Epithelial cell of esophagus (primary cell): Measurements from ENCODE around the gene ZNF337.
"Not testable (repeated sequence)": the region's sequence is repeated elsewhere in the genome, so short reads cannot be mapped to it uniquely, and the experiment has no call there.

Source experiments
- DNase-seq: peaks from one replicate; pipeline ENCODE4 v3.0.0; 2010; ENCODE audit warnings: low read depth
- H3K4me3 ChIP-seq: 2 replicates; pipeline ENCODE4 v1.5.1; 2011; ENCODE audit warnings: mild to moderate bottlenecking, low read length, control low read depth
- TF ChIP-seq, protein P1 (sequence below): IDR thresholded peaks from 2 replicates; pipeline ENCODE4 v1.5.1; 2011; ENCODE audit warnings: low read depth, mild to moderate bottlenecking, low read length, control low read depth, inconsistent platforms; ENCODE audit not compliant: insufficient read depth; ENCODE audit errors: missing control alignments

Gene ZNF337

DNA sequence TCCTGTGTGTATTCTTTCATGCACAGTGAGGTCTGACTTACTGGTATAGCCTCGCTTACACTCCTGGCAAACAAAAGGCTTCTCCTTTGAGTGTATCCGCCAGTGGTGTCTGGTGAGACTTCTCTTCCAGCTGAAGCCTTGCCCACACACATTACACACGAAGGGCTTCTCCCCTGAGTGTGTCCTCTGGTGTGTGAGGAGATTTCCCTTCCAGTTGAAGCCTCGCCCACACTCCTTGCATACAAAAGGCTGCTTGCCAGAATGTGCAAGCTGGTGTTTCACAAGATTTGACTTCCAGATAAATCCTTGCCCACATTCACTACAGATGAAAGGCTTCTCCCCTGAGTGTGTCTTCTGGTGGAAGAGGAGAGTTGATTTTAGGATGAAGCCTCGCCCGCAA is 21.5 kb downstream of the ZNF337 start:
- no peak for DNase-seq
- no peak overlapping the region for H3K4me3 ChIP-seq
- TF ChIP-seq, protein P1, sequence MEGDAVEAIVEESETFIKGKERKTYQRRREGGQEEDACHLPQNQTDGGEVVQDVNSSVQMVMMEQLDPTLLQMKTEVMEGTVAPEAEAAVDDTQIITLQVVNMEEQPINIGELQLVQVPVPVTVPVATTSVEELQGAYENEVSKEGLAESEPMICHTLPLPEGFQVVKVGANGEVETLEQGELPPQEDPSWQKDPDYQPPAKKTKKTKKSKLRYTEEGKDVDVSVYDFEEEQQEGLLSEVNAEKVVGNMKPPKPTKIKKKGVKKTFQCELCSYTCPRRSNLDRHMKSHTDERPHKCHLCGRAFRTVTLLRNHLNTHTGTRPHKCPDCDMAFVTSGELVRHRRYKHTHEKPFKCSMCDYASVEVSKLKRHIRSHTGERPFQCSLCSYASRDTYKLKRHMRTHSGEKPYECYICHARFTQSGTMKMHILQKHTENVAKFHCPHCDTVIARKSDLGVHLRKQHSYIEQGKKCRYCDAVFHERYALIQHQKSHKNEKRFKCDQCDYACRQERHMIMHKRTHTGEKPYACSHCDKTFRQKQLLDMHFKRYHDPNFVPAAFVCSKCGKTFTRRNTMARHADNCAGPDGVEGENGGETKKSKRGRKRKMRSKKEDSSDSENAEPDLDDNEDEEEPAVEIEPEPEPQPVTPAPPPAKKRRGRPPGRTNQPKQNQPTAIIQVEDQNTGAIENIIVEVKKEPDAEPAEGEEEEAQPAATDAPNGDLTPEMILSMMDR = no peak

DNA sequence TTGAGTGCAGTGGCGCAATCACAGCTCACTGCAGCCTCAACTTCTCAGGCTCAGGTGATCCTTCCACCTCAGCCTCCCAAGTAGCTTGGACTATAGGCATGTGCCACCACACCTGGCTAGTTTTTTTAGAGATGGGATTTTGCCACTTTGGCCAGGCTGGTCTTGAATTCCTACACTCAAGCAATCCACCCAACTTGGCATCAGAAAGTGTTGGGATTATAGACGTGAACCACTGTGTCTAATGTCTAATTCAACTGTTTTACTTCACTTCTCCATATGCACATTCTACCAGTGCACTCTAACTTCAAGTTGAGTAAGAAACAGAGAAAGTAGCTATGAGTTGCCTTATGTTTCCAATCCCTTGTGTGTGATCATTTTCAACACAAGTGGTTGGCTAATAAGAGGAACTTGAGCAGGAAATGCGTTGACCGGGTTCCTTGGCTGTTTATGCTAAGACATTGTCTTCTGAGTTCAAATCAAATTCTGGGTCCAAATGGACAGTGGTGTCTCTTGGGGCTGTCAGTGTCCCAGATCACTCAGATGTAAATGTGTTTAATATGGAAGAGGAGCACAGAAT is 23.9 kb downstream of the ZNF337 start:
- H3K4me3 ChIP-seq = no peak overlapping the region
- DNase-seq = no peak
- TF ChIP-seq, protein P1 = no peak

DNA sequence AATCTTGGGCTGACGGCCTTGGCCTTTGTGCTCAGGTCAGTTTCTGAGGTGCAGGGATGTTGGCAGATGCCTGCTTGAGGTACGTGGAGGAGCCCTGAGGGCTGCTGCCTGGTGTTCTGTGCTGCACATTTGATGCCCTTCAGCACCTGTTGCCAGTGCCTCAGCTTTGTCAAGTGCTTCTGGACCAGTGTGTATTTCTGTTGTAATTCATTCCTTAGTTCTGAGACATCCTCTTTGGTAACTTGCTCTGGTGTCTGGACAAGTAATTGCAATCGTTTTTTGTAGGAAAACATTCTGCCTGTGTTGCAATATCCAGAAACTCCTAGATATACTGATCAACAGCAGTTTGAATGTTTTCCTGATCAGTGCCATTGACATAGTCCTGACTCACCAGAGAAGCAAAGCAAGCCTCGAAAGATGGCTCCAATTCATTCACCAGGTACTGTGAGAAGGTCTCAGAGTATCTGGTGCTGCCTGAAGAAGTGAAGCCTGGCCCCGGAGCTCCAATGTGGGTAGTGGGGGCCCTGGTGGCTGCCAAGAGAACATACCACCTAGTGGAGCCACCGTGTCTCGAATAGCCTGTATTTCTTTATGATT is 26.7 kb downstream of the ZNF337 start:
- TF ChIP-seq, protein P1 = no peak
- peak; percentile 95 for DNase-seq

DNA sequence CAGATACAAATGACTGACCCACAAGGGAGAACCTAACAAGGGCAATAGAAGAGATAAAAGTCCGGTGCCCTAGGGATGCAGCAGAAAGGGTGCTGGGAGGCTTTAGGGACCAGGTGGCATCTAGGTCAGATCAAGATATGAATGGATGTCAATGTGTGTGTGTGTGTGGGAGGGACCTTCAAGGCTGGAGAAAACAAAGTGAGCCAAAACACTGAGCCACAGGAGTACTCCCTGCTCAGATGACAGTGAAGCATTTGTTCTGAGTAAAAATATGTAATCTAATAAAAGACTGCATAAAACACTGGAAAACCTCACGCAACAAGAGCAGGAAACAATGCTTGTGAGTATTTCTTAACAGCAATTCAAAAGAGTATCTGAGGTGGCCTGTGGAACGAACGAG is 28.2 kb downstream of the ZNF337 start:
- DNase-seq = no peak
- TF ChIP-seq, protein P1 = no peak
- H3K4me3 ChIP-seq = no peak overlapping the region

More for the DNA sequence above, 26.7 kb downstream of the ZNF337 start:
- no peak overlapping the region for H3K4me3 ChIP-seq

DNA sequence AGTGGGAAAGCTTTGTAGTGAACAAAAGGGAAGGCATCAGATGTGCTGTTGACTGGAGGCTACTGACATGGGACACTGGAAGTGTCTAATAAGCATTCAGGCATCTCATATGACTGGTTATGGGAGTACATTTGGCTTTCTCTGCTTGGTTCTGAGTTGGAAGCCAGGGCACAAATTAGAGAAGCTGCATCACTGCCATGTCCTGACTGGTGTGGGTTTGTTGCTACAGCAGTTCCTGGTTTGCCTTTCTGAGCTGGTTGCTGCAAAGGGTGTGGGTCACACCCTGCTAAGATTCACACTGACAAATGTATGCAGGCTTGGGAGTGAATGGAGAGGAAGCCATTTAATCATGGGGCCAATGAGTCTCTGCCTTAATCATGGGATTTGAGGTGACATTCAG is 36.7 kb downstream of the ZNF337 start:
- H3K4me3 ChIP-seq = no peak overlapping the region
- peak; percentile 76 for DNase-seq
- TF ChIP-seq, protein P1 = no peak

DNA sequence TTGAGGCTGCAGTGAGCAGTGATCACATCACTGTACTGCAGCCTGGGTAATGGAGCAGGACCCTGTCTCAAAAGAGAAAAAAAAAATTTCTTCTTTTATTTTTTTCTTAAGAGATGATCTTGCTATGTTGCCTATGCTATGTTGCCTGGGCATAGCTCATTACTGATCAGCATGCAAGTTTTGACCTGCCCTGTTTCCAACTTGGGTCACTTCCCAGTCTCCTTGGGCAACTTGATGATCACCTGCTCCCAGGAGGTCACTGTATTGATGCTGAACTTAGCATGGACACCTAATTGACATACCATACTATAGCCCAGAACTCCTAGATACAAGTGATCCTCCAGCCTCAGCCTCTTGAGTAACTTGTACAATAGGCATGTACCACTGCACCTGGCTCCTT is 42.2 kb downstream of the ZNF337 start:
- DNase-seq = peak; percentile 78
- H3K4me3 ChIP-seq = no peak overlapping the region
- TF ChIP-seq, protein P1 = no peak

DNA sequence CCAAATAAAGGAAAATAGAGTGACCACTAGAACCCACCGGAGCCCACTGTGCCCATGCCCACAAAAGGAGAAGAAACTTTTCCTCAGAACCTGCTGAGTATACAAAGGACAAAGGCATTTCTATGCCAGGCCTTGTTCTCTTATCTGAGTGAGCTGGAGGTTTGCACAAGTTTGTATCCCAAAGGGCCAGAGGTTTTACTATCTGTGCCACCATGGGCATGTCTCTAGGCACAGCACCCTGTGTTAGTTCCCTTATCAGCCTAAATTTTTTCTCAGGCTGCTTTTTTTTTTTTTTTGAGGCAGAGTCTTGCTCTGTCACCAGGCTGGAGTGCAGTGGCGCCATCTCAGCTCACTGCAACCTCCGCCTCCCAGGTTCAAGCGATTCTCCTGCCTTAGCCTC is 43.8 kb downstream of the ZNF337 start:
- not testable (repeated sequence) for H3K4me3 ChIP-seq

DNA sequence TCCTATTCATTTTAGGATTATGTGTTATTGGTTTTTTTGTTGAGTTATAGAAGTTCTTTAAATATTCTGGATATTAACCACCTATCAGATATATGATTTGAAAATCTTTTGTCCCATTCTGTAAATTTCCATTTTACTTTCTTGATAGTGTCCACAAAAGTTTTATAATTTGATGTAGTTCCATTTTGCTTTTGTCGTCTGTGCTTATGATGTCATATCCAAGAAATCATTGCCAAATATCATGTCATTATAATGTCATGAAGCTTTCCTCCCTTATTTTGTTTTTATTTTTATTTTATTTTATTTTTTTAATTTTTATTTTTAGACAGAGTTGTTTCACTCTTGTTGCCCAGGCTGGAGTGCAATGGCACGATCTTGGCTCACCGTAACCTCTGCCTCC is 51.8 kb downstream of the ZNF337 start:
- TF ChIP-seq, protein P1 = no peak
- no peak overlapping the region for H3K4me3 ChIP-seq
- DNase-seq = no peak

More for the DNA sequence above, 43.8 kb downstream of the ZNF337 start:
- DNase-seq = not testable (repeated sequence)
